Testis (tissue), 2 donors: ENCODE measurements around the gene NOL4L.

Experiments
- POLR2A ChIP-seq: fragments of 450-650 bp; IDR thresholded peaks from one replicate; pipeline ENCODE4 v1.6.1; 2017; ENCODE audit warnings: antibody characterized with exemption, mild to moderate bottlenecking, moderate library complexity
- TF ChIP-seq, protein P1 (sequence below), 3 experiments: fragments of 450-650 bp in 2 of 3; fragments of 200-600 bp in 1 of 3; sonication (generic) in 1 of 3; IDR thresholded peaks; one replicate each; pipeline ENCODE4 v1.5.1; 2016 to 2019; ENCODE audit warnings: antibody characterized with exemption in 3 of 3, mild to moderate bottlenecking in 2 of 3, moderate library complexity in 1 of 3

DNA sequence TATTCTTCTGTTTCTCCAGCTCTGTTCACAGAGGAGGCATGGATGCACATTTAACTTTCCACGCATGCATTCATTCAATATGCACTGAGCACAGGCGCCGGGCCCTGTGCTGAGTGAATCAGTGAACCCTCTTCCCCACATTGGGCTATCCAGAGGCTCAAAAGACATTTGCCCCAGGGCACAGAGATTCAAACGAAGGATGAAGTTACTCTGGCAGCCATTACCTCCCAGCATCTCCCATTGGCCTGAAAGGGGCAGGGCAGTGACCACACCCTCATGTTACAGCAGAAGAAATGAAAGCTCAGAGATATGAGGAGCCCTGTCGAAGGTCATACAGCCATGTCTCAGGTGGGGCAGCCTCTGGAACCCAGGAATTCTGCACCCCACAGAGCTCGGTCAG lies 26.7 kb upstream of the NOL4L start:
- no peak for TF ChIP-seq POLR2A
- TF ChIP-seq, protein P1, sequence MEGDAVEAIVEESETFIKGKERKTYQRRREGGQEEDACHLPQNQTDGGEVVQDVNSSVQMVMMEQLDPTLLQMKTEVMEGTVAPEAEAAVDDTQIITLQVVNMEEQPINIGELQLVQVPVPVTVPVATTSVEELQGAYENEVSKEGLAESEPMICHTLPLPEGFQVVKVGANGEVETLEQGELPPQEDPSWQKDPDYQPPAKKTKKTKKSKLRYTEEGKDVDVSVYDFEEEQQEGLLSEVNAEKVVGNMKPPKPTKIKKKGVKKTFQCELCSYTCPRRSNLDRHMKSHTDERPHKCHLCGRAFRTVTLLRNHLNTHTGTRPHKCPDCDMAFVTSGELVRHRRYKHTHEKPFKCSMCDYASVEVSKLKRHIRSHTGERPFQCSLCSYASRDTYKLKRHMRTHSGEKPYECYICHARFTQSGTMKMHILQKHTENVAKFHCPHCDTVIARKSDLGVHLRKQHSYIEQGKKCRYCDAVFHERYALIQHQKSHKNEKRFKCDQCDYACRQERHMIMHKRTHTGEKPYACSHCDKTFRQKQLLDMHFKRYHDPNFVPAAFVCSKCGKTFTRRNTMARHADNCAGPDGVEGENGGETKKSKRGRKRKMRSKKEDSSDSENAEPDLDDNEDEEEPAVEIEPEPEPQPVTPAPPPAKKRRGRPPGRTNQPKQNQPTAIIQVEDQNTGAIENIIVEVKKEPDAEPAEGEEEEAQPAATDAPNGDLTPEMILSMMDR (IDR thresholded peaks at IDR 0.05), result no peak
